Fibroblast of villous mesenchyme (primary cell): Measurements from ENCODE around the gene ZNF212. TPM values are rescaled to one million over a fixed set of nuclear protein-coding genes. Genes with fewer than 3 reads are reported as not detected.

Source experiments
- small RNA-seq: library from RNA; depleted of rRNA; stranded (forward); fragments of <200 nt; gene quantifications from one replicate; pipeline ENCODE3, GENCODE V24; 2012
- total RNA-seq: library from RNA; depleted of rRNA; stranded (reverse); fragments of >200 nt; gene quantifications from 2 replicates; pipeline ENCODE4 v1.2.3, GENCODE V29; 2012

ZNF212 gene
- total RNA-seq, 1 donor: 6.5 TPM

Small RNAs within 50 kb of the gene (small RNA-seq; reads per million reads assigned to genes)
- not detected for gene AC004890.1

Other genes with a start within 250 kb of the ZNF212 start
- 233 and 358 TPM in 2 replicates for gene PDIA4, start 211.1 kb upstream of the ZNF212 start, total RNA-seq
- 6.1 and 9.1 TPM in 2 replicates for gene ZNF786, start 148.9 kb upstream of the ZNF212 start, total RNA-seq
- 2.9 and 3.5 TPM in 2 replicates for gene ZNF425, start 113.3 kb upstream of the ZNF212 start, total RNA-seq
- 16.1 and 18.6 TPM in 2 replicates for gene ZNF398, start 92.2 kb upstream of the ZNF212 start, total RNA-seq
- gene ZNF282, start 44.1 kb upstream of the ZNF212 start, total RNA-seq: 19.0 and 21.6 TPM in 2 replicates
- 8.6 and 9.0 TPM in 2 replicates for gene ZNF783, start 22.5 kb downstream of the ZNF212 start, total RNA-seq
- gene ZNF777, start 221.4 kb downstream of the ZNF212 start, total RNA-seq: 6.0 and 7.7 TPM in 2 replicates